ENCODE results near the gene PTGDR. TPM values are rescaled to one million over a fixed set of nuclear protein-coding genes. Genes with fewer than 3 reads are reported as not detected.

Gene PTGDR
- total and polyA plus RNA-seq, 9 of the 15 experiments (the other 6 are each of a cell fraction or from before 2014, with no cell fraction given), result not detected

GRCh38 chr14:52283099-52283498, 15.6 kb downstream of the PTGDR start:
- ATAC-seq (no peak), FAIRE-seq (no peak), DNase-seq (ENCODE audit: extremely low read depth in 1 of 4, low spot score in 3 of 4) (no peak)
- H3K9ac ChIP-seq (ENCODE audit: insufficient read depth in 1 of 2, low read depth in 2 of 2, low read length in 2 of 2), result no peak overlapping the region
- no peaks in the 10 kb centered on the region for H3K27me3 ChIP-seq (ENCODE audit: control insufficient read depth in 2 of 2, insufficient read depth in 2 of 2, low read length in 2 of 2)
- in situ Hi-C loops (cut with MboI) (loop anchor here (25.0 kb wide), 1 partner anchor 554 kb away; no protein-coding TSS in a partner anchor), intact Hi-C loops (cut with micrococcal nuclease) (no loop called here)
- H3K27ac ChIP-seq (ENCODE audit: extremely low read depth, low read depth, low read length), result no peak overlapping the region
- H3K9me3 ChIP-seq (replicated peaks; ENCODE audit: control insufficient read depth, insufficient read depth, low read depth, low read length), result no peaks in the 10 kb centered on the region
- H3K36me3 ChIP-seq (ENCODE audit: control insufficient read depth, insufficient read depth, low read length), result no peaks in the 10 kb centered on the region
- no peaks in the 10 kb centered on the region for H4K20me1 ChIP-seq (replicated peaks; ENCODE audit: control insufficient read depth, insufficient read depth, low read length)
- H3K4me1 ChIP-seq (replicated peaks in 1 of 2; ENCODE audit: control insufficient read depth in 2 of 2, insufficient read depth in 2 of 2, low read length in 2 of 2), result no peaks in the 10 kb centered on the region
- WGBS (ENCODE audit: insufficient coverage, low coverage, missing lambda C conversion rate), result 0% methylated on average over 2 of the region's 2 CpGs
- TF ChIP-seq ERF (CRISPR knock-in tag; IDR thresholded peaks at IDR 0.05) (no peak), BCLAF1 (IDR thresholded peaks at IDR 0.05; ENCODE audit: borderline replicate concordance in 1 of 2, control insufficient read depth in 1 of 2, low read depth in 2 of 2, low read length in 1 of 2) (no peak), ZNF282 (CRISPR knock-in tag; IDR thresholded peaks at IDR 0.05) (no peak), SUPT5H (IDR thresholded peaks at IDR 0.05) (no peak), HMGN3 (IDR thresholded peaks at IDR 0.05; ENCODE audit: borderline replicate concordance, extremely low read depth, insufficient read length, low read depth, low read length) (no peak), ARNT (IDR thresholded peaks at IDR 0.05) (no peak), KHSRP (IDR thresholded peaks at IDR 0.05) (no peak), CHD1 (IDR thresholded peaks at IDR 0.05; ENCODE audit: low read length) (no peak), EZH2 (IDR thresholded peaks at IDR 0.05; ENCODE audit: borderline replicate concordance, low read depth, low read length) (no peak), SMARCC2 (IDR thresholded peaks at IDR 0.05; ENCODE audit: low read depth) (no peak), RFX5 (IDR thresholded peaks at IDR 0.05; ENCODE audit: low read depth, low read length) (no peak), CTCFL (IDR thresholded peaks at IDR 0.05; ENCODE audit: borderline replicate concordance, insufficient read depth, low read depth, low read length, poor library complexity, severe bottlenecking) (no peak), ZBTB5 (IDR thresholded peaks at IDR 0.05) (no peak), ELK3 (CRISPR knock-in tag; IDR thresholded peaks at IDR 0.05) (no peak), ZNF551 (CRISPR knock-in tag; IDR thresholded peaks at IDR 0.05) (no peak)
- no peak overlapping the region for H3K4me3 ChIP-seq
- H3K9me1 ChIP-seq (ENCODE audit: control insufficient read depth, insufficient read depth, low read length), result no peaks in the 10 kb centered on the region
- BruUV-seq (replicated peaks), result no TSS peak
- POLR2A ChIA-PET, result no interaction called here
- no peak overlapping the region for H3K4me2 ChIP-seq (ENCODE audit: insufficient read depth, low read length)
- no peak overlapping the region for H2AFZ ChIP-seq (ENCODE audit: low read depth, low read length)
- CTCF ChIA-PET (ENCODE audit: low intra/inter-chr PET ratio), result no interaction called here
- H3K79me2 ChIP-seq (ENCODE audit: control insufficient read depth, insufficient read depth, low read length), result no peaks in the 10 kb centered on the region
